HG02678 (cell line): ENCODE measurements around the gene PFDN5.
"Not testable (repeated sequence)": the region's sequence is repeated elsewhere in the genome, so short reads cannot be mapped to it uniquely, and the experiment has no call there.

Source experiments
- ATAC-seq: cut with Tn5 transposase; IDR thresholded peaks from one replicate; pipeline ENCODE4 v1.9.1; 2021; ENCODE audit warnings: mild to moderate bottlenecking, moderate library complexity; ENCODE audit not compliant: unreplicated experiment

PFDN5 gene

DNA sequence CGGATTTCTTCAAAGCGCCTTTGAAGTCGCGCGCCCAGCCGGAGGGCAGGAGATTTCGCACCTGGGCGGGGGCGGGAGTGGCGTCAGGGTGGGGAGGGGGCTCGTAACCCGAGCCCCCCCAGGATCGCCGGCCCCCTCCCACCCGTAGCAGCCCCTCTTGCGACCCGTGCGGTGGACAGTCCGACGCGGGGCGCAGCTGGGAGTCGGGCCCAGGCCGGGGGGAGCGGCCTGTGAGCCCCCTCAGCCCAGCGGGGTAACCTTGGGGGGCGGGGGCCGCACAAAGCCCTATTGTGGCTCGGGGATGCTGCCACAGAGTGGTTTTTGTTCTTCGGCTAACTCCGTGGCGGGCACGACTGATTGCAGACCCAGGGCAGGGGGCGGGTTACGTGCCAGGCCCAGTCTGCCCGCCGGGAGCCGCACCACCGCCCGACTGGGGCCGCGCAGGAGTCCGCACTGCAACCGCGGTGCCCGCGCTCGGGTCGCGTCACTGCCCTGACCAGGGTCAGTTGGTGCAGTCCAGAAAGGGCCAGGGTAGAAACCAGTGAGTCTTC is 30.2 kb downstream of the PFDN5 start:
- ATAC-seq, result no peak

- no peak for ATAC-seq
Observed at GRCh38 chr12:53326460-53327185, 31.3 kb downstream of the PFDN5 start.

GRCh38 chr12:53327435-53328042 is 32.2 kb downstream of the PFDN5 start:
- ATAC-seq, result no peak

DNA sequence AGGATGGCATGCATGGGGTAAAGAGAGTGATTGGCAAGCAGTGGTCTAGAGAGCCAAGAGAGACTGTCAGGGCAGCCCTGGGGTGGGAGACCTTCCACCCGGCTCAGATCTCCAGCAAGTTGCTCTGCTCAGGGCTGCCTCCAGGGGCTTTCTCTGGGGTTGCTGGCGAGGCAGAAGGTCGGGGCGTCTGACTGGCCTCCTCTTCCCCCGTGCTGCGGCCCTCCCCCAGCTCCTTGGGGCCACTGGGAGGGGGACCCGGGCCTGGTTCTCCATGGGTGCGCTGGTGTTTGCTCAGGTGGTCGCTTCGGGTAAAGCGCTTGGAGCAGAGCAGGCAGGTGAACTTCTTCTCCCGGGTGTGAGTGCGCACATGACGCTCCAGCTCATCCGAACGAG is 32.7 kb downstream of the PFDN5 start:
- ATAC-seq, result no peak

GRCh38 chr12:53330671-53331070 is 35.3 kb downstream of the PFDN5 start:
- ATAC-seq, result no peak

- not testable (repeated sequence) for ATAC-seq
Observed at GRCh38 chr12:53332339-53332738, 37.0 kb downstream of the PFDN5 start.

- ATAC-seq, result no peak
Observed at GRCh38 chr12:53332744-53333143, 37.4 kb downstream of the PFDN5 start.

DNA sequence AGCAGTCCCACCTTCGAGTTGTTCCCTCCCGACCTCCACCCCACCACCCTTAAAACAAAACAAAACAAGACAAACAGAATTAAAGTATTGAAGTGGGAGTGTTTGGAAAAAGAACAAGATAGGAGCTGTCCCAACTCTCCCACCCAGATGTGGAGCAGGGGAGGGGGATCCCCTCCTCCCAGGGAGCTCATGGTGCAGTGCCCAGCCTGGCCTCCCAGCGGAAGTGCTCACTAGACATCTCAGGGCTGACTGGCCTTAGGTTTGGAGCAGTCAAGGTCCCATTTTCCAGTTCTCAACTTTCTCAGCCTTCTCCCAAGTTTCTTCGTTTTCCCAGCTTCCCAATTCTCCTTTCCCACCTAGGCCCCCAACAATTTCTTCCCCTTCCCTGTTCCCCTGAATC is 37.9 kb downstream of the PFDN5 start:
- ATAC-seq, result no peak

DNA sequence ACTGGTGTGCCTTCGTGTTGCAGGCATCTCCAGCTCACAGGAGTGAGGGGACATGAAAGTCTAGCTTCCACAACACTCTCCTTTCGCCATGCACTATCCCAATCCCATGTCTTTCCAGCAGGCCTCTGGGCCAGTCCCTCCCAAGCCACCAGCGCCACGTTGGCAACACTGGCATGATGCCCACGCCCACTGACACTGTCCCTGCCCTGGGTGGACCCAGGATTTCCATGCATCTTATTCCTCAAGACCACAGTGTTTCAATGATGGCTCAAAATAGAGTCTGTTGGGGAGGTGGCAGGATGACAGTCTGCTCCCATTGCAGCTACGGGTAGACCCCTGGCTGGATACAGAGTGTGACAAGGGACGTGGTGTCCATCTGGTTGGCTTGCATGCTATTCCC is 38.5 kb downstream of the PFDN5 start:
- ATAC-seq, result no peak

- ATAC-seq, result no peak
Observed at GRCh38 chr12:53334822-53335221, 39.5 kb downstream of the PFDN5 start.

GRCh38 chr12:53336181-53336681 is 40.9 kb downstream of the PFDN5 start, which contains the start of gene SP7:
Gene SP7, minus strand, starts transcription at chr12:53336354. Its CDS starts 708 bp downstream, at chr12:53335646.
- no peak for ATAC-seq

DNA sequence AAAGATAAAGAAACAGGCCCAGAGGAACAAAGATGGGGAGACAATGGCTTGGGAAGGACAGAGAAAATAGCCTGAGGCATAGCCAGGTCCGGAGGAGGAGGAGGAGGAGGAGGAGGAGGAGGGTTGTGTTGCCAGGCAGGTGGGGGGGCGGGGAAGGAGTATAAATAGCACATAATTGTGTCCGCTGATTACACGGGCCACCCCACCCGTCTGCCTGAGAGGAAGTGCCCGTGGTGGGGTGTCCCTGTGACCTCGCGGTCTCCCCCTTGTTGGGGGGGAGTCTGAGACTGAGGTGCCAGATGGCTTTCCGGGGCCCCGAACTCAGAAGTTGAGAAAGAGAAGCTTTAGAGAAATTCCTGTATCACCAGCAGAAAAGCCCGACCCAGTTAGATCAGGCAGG is 42.7 kb downstream of the PFDN5 start:
- ATAC-seq, result no peak

GRCh38 chr12:53338916-53339315 is 43.6 kb downstream of the PFDN5 start:
- no peak for ATAC-seq

DNA sequence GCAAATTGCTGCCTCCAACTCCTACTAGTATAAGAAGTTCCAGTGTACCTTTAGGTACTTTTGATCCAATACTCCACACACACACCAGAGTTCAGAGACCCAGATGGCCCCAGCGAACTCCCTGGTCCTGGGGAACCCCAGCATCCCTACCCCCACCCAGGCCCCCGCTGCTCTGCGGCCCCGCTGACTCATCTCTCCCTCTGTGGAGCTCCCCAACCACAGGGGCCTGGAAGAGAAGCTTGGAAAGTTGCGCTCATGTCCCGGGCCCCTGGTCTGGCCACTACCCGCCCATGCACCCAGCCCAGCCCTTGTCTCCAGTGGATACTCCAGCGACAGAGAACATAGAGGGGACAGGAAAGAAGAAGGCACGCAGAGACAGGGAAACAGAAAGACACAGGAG is 45.1 kb downstream of the PFDN5 start:
- no peak for ATAC-seq

DNA sequence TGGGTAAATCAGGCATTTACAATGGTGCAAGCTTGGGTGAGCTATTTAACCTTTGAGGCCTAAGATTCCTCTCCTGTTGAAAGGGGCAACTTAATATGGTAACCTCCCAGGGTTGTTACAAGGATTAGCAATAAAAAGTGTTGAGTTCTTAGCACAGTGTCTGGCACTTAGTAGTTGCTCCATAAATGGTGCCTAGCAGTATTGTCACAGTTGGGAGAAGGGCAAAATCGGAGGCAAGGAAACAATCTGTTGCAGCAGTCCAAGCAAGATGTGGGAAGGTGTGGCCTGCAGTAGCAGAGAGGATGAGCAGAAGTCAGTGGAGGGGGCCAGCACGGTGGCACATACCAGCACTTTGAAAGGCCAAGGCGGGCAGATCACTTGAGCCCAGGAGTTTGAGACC is 48.1 kb downstream of the PFDN5 start:
- ATAC-seq, result no peak

- ATAC-seq, result no peak
Observed at GRCh38 chr12:53343969-53344368, 48.6 kb downstream of the PFDN5 start.

- ATAC-seq, result no peak
Observed at GRCh38 chr12:53344487-53344823, 49.1 kb downstream of the PFDN5 start.

DNA sequence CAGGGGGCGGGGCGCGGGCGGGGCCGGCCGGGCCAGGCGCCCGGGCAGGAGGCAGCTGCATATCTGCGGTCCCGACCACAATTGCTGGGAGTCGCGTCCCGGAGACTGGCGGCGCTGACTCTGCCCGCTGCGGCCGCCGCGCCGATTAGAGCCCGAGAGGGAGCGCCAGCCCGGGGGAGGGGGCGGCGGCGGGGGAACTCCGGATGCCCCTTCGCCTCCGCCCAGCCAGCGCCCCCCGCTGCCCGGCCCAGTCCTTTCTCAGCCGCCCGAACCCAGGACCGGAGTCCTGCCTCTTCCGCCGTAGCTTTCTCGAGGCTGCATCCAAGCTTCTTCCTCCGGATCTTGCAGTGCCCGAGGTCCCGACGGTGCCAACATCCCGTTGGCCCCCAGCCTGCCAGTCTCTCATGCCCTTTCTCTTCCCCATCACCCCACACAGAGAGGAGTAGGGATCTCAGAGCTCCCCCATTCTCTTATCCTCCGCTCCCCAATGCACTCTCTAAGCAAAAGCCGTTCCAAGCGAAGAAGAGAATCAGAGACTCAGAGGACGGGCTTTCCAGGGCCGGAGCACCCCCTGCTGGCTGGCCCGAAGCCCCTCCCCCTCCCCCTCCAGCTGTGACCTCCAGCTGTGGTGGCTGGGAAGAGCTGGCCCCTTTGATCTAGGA is 49.6 kb downstream of the PFDN5 start:
- peak; percentile 68 for ATAC-seq

DNA sequence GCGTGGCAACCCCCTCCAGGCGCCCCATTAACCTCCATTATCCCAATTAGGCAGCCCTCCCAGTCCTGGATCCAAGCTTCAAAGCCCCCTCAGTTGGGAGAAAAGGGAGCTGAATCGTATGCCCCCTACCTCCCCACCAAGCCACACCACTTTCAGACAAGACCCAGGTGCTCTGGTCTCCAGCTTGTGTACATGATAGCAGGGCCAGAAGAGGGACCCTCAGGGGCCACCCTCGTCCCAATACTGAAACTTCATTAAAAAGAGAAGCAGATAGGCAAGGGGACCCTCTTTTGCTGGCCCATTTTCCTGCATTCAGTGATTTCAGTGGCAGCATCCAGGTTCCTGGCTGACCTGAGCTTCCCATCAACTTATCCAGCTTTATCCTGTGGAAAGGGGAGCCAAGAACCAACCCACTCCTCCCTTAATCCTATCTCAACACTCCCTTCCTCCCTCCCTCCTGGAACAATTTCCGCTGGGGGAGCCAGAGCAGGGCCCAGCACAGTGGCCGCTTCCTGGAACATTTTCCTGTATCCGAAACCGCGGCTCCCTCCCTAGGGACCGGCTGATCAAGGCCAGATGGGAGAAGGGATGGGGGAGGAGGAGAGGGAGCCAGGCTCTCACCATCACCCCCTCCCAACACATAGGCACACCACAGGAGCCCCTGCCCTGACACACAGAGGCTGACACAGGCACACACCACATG is 50.3 kb downstream of the PFDN5 start:
- no peak for ATAC-seq

DNA sequence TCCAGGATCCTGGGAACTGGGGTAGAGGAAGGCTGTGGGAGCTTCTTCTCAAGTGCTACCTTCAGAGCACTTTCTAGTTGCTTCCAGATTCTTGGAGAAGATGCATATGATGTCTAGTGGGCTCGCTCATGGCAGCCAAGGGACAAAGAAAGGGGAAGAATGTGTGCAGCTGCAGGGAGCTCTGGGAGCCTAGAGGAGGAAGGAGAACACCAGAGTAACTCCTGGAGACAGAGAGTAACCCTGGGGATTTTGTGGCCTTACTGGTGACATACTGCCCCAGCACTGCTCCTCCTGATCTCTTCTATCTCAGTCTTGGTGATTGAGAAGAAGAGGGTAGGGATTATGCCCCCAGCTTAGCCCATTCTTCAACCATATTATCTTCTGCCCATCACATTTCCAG is 51.1 kb downstream of the PFDN5 start:
- ATAC-seq, result no peak

DNA sequence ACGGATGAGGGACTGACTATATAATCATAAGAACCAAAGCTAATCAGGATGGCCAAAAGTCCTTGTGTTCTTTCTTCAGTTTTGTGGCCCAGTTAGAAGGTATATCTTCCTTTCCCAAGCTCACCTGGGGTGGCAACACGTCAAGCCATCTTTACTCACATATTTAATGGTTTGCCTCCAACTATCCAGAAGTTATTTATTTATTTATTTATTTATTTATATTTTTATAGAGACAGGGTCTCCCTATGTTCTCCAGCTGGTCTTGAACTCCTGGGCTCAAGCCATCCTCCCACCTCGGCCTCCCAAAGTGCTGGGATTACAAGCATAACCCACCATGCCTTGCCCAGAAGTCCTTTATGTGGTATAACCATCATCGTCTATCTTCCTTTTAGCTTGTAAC is 52.6 kb downstream of the PFDN5 start:
- ATAC-seq, result no peak
